Measurements from ENCODE around the gene FHIP1A. TPM values are rescaled to one million over a fixed set of nuclear protein-coding genes. Genes with fewer than 3 reads are reported as not detected.
A peak's percentile ranks its signal among the peaks of the same experiment; 100 is the strongest.

Gene FHIP1A
- total and polyA plus RNA-seq, 2 of the 13 experiments (the other 11 are each of a cell fraction or from before 2014, with no cell fraction given): 4.1 to 6.2 TPM

DNA sequence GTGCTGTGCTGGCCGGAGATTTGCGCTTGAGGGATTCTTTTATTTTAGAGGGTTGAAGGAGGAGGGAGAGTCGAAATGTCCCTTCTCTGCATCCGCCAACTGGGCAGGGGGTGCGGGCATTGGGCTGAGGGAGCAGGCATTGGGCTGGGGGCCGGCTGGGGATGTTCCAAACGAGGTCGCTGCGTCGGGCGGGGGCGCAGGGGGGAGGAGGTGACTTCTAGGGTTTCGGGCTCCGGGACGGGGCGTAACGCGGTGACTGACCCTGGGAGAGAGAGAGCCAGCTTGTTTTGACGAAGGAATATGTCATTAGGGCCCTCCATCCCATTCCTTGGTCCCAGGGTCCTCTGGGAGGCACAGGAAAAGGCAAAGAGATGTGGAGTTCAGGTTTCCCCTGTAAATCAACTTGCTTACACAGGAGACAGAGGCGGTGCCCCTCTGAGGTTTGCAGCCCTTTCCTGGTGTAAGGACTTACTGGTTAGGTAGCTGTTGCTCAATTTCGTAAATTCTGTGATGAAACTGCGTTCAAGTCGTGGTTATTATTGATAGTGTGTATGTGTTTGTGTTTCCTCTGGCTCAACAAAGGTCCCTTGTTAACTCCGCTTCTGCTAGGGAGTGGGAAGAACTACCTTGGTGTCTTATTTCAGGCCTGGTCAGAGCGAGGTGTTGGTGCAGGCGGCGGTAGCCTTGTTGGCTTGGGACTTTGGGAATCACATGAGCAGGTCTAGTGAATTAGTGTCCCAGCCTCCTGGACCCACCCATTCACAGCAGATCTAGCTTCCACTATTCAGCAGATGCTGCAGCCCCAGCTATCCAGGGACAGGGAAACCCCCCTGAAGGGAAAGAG is 716 bp downstream of the FHIP1A start (continued):
- TF ChIP-seq, protein P1, sequence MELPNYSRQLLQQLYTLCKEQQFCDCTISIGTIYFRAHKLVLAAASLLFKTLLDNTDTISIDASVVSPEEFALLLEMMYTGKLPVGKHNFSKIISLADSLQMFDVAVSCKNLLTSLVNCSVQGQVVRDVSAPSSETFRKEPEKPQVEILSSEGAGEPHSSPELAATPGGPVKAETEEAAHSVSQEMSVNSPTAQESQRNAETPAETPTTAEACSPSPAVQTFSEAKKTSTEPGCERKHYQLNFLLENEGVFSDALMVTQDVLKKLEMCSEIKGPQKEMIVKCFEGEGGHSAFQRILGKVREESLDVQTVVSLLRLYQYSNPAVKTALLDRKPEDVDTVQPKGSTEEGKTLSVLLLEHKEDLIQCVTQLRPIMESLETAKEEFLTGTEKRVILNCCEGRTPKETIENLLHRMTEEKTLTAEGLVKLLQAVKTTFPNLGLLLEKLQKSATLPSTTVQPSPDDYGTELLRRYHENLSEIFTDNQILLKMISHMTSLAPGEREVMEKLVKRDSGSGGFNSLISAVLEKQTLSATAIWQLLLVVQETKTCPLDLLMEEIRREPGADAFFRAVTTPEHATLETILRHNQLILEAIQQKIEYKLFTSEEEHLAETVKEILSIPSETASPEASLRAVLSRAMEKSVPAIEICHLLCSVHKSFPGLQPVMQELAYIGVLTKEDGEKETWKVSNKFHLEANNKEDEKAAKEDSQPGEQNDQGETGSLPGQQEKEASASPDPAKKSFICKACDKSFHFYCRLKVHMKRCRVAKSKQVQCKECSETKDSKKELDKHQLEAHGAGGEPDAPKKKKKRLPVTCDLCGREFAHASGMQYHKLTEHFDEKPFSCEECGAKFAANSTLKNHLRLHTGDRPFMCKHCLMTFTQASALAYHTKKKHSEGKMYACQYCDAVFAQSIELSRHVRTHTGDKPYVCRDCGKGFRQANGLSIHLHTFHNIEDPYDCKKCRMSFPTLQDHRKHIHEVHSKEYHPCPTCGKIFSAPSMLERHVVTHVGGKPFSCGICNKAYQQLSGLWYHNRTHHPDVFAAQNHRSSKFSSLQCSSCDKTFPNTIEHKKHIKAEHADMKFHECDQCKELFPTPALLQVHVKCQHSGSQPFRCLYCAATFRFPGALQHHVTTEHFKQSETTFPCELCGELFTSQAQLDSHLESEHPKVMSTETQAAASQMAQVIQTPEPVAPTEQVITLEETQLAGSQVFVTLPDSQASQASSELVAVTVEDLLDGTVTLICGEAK (IDR thresholded peaks at IDR 0.05): no peak
- TF ChIP-seq, protein P1 (CRISPR knock-in tag; IDR thresholded peaks at IDR 0.05): no peak
- TF ChIP-seq ZNF788 (CRISPR knock-in tag; IDR thresholded peaks at IDR 0.05; ENCODE audit: borderline replicate concordance) (no peak), TAF1 (CRISPR knock-in tag; IDR thresholded peaks at IDR 0.05) (0 out of 2 replicates have a peak, but pooled peaks have one; percentile 18), YY1 (IDR thresholded peaks at IDR 0.05; ENCODE audit: insufficient read depth, insufficient replicate concordance, low read depth, low read length) (no peak), ZNF790 (CRISPR knock-in tag; IDR thresholded peaks at IDR 0.05; ENCODE audit: borderline replicate concordance) (no peak), ZNF20 (CRISPR knock-in tag; IDR thresholded peaks at IDR 0.05) (no peak), HNRNPLL (IDR thresholded peaks at IDR 0.05; ENCODE audit: low read depth, low read length, poor library complexity, severe bottlenecking) (peak; percentile 11), SALL1 (CRISPR knock-in tag; IDR thresholded peaks at IDR 0.05) (peak; percentile 37), SMAD1 (CRISPR knock-in tag; IDR thresholded peaks at IDR 0.05; ENCODE audit: borderline replicate concordance, low read depth) (0 out of 2 replicates have a peak, but pooled peaks have one; percentile 51), ZNF263 (CRISPR knock-in tag; IDR thresholded peaks at IDR 0.05) (0 out of 2 replicates have a peak, but pooled peaks have one; percentile 2), ZMYM2 (CRISPR knock-in tag; IDR thresholded peaks at IDR 0.05) (no peak), ZKSCAN1 (IDR thresholded peaks at IDR 0.05; ENCODE audit: low read length) (no peak), MED1 (CRISPR knock-in tag; IDR thresholded peaks at IDR 0.05) (peak; percentile 31; the same call in 1 of the 2 replicates)
- TF ChIP-seq, protein P2, sequence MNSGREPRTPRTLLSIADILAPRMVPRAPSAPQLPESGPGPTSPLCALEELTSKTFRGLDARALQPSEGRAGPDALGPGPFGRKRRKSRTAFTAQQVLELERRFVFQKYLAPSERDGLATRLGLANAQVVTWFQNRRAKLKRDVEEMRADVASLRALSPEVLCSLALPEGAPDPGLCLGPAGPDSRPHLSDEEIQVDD (CRISPR knock-in tag; IDR thresholded peaks at IDR 0.05; ENCODE audit: borderline replicate concordance): no peak
- TF ChIP-seq, protein P3, sequence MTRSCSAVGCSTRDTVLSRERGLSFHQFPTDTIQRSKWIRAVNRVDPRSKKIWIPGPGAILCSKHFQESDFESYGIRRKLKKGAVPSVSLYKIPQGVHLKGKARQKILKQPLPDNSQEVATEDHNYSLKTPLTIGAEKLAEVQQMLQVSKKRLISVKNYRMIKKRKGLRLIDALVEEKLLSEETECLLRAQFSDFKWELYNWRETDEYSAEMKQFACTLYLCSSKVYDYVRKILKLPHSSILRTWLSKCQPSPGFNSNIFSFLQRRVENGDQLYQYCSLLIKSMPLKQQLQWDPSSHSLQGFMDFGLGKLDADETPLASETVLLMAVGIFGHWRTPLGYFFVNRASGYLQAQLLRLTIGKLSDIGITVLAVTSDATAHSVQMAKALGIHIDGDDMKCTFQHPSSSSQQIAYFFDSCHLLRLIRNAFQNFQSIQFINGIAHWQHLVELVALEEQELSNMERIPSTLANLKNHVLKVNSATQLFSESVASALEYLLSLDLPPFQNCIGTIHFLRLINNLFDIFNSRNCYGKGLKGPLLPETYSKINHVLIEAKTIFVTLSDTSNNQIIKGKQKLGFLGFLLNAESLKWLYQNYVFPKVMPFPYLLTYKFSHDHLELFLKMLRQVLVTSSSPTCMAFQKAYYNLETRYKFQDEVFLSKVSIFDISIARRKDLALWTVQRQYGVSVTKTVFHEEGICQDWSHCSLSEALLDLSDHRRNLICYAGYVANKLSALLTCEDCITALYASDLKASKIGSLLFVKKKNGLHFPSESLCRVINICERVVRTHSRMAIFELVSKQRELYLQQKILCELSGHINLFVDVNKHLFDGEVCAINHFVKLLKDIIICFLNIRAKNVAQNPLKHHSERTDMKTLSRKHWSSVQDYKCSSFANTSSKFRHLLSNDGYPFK (CRISPR knock-in tag; IDR thresholded peaks at IDR 0.05; ENCODE audit: borderline replicate concordance): no peak

Data from HepG2 (cell line).